Osteoblast (primary cell): Measurements from ENCODE around the gene RAX2. TPM values are rescaled to one million over a fixed set of nuclear protein-coding genes. Genes with fewer than 3 reads are reported as not detected.

Source experiments
- DNase-seq: peaks from one replicate; pipeline ENCODE4 v3.0.0; 2011; ENCODE audit warnings: low spot score, mixed read lengths; ENCODE audit not compliant: insufficient read length; ENCODE audit errors: missing footprints
- H2AFZ ChIP-seq: 2 replicates; pipeline ENCODE4 v1.6.0; 2011; ENCODE audit warnings: mild to moderate bottlenecking, low read length
- H3K27ac ChIP-seq: 2 replicates; pipeline ENCODE4 v1.5.1; 2011; ENCODE audit warnings: mild to moderate bottlenecking, low read depth, low read length, moderate library complexity
- H3K27me3 ChIP-seq: 2 replicates; pipeline ENCODE4 v1.6.0; 2012; ENCODE audit warnings: mild to moderate bottlenecking, control low read depth, inconsistent platforms, low read length, moderate library complexity; ENCODE audit not compliant: insufficient read depth
- H3K36me3 ChIP-seq: 2 replicates; pipeline ENCODE4 v1.5.1; 2011; ENCODE audit warnings: mild to moderate bottlenecking, low read length, control low read depth, moderate library complexity; ENCODE audit not compliant: insufficient read depth
- H3K4me1 ChIP-seq: 2 replicates; pipeline ENCODE4 v1.5.1; 2011; ENCODE audit warnings: mild to moderate bottlenecking, low read length, control low read depth, moderate library complexity; ENCODE audit not compliant: insufficient read depth
- H3K4me2 ChIP-seq: 2 replicates; pipeline ENCODE4 v1.6.0; 2011; ENCODE audit warnings: mild to moderate bottlenecking, low read length; ENCODE audit not compliant: insufficient read depth
- H3K4me3 ChIP-seq: fragments of 200-600 bp; sonication (generic); 3 replicates; pipeline ENCODE4 v1.5.1; 2012; ENCODE audit warnings: mild to moderate bottlenecking, low read length, inconsistent platforms; ENCODE audit not compliant: insufficient read depth
- H3K79me2 ChIP-seq: 2 replicates; pipeline ENCODE4 v1.6.0; 2012; ENCODE audit warnings: mild to moderate bottlenecking, low read length, control low read depth, inconsistent platforms; ENCODE audit not compliant: insufficient read depth
- H3K9me3 ChIP-seq: 2 replicates; pipeline ENCODE4 v1.5.1; 2011; ENCODE audit warnings: low read depth, low read length, control low read depth
- H4K20me1 ChIP-seq: 2 replicates; pipeline ENCODE4 v1.6.0; 2012; ENCODE audit warnings: mild to moderate bottlenecking, low read length, control low read depth; ENCODE audit not compliant: insufficient read depth
- CTCF ChIP-seq: IDR thresholded peaks from 2 replicates; pipeline ENCODE4 v1.5.1; 2011; ENCODE audit warnings: mild to moderate bottlenecking, low read depth, low read length, moderate library complexity; ENCODE audit errors: extremely low read depth
- total RNA-seq: library from RNA; depleted of rRNA; stranded (reverse); fragments of >200 nt; gene quantifications from 2 replicates; pipeline ENCODE4 v1.2.3, GENCODE V29; 2012

The RAX2 gene
- total RNA-seq, 1 donor: not detected

DNA sequence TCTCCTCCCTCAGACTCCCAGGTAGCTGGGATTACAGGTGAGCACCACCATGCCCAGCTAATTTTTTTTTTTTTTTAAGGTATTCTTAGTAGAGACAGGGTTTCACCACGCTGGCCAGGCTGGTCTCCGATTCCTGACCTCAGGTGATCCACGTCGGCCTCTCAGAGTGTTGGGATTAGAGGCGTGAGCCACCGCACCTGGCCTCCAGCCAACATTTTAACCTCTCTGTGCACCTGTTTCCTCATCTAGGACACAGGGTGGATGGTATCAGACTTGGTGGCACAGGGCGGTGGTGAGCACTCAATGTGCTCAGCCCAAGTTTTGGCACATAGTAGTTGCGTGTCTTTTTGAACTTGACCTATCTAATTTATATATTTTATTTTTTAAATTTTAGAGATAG, 23.1 kb downstream of the RAX2 start:
- TF ChIP-seq CTCF: no peak
- H2AFZ ChIP-seq: no peak overlapping the region

GRCh38 chr19:3746371-3747056, 25.5 kb downstream of the RAX2 start:
- H4K20me1 ChIP-seq: no peaks in the 10 kb centered on the region

More for the DNA sequence above, 23.1 kb downstream of the RAX2 start:
- Histone ChIP-seq H3K27me3 (no peaks in the 10 kb centered on the region), H4K20me1 (no peaks in the 10 kb centered on the region), H3K4me1 (no peaks in the 10 kb centered on the region), H3K27ac (no peak overlapping the region), H3K9me3 (no peaks in the 10 kb centered on the region), H3K36me3 (peaks cover 8% of the 10 kb centered on the region), H3K4me2 (no peak overlapping the region), H3K79me2 (no peaks in the 10 kb centered on the region), H3K4me3 (no peak overlapping the region)
- DNase-seq: no peak

GRCh38 chr19:3745363-3746045, 26.5 kb downstream of the RAX2 start:
- Histone ChIP-seq H3K9me3 (no peaks in the 10 kb centered on the region), H3K4me3 (no peak overlapping the region), H3K27ac (no peak overlapping the region), H3K4me1 (no peaks in the 10 kb centered on the region), H3K27me3 (no peaks in the 10 kb centered on the region), H4K20me1 (no peaks in the 10 kb centered on the region), H3K4me2 (no peak overlapping the region), H2AFZ (no peak overlapping the region), H3K36me3 (peaks cover 3% of the 10 kb centered on the region), H3K79me2 (no peaks in the 10 kb centered on the region)
- no peak for TF ChIP-seq CTCF
- DNase-seq: no peak

More at GRCh38 chr19:3746371-3747056, 25.5 kb downstream of the RAX2 start:
- TF ChIP-seq CTCF: no peak
- no peak overlapping the region for H2AFZ ChIP-seq
- H3K4me2 ChIP-seq: no peak overlapping the region
- no peaks in the 10 kb centered on the region for H3K9me3 ChIP-seq
- no peak overlapping the region for H3K27ac ChIP-seq
- H3K27me3 ChIP-seq: no peaks in the 10 kb centered on the region
- no peak overlapping the region for H3K4me3 ChIP-seq
- peaks cover 8% of the 10 kb centered on the region for H3K36me3 ChIP-seq
- DNase-seq: no peak
- no peaks in the 10 kb centered on the region for H3K4me1 ChIP-seq
- H3K79me2 ChIP-seq: no peaks in the 10 kb centered on the region

GRCh38 chr19:3743486-3743885, 28.5 kb downstream of the RAX2 start:
- DNase-seq: no peak
- no peak overlapping the region for H3K4me3 ChIP-seq
- H4K20me1 ChIP-seq: no peaks in the 10 kb centered on the region
- no peaks in the 10 kb centered on the region for H3K79me2 ChIP-seq
- no peak for TF ChIP-seq CTCF
- no peaks in the 10 kb centered on the region for H3K27me3 ChIP-seq
- no peaks in the 10 kb centered on the region for H3K36me3 ChIP-seq
- H3K4me1 ChIP-seq: no peaks in the 10 kb centered on the region
- no peak overlapping the region for H3K27ac ChIP-seq
- no peak overlapping the region for H3K4me2 ChIP-seq
- no peak overlapping the region for H2AFZ ChIP-seq
- no peaks in the 10 kb centered on the region for H3K9me3 ChIP-seq
